Suprapubic skin (tissue), 4 donors: Measurements from ENCODE around the gene WDR27.

Experiments used
- CTCF ChIP-seq, 2 donors: fragments of 200-600 bp in 1 of 2; fragments of 450-650 bp in 1 of 2; sonication (generic) in 1 of 2; IDR thresholded peaks; one replicate each; pipeline ENCODE4 v1.5.1; 2016 to 2019; ENCODE audit warnings: antibody characterized with exemption in 2 of 2, mild to moderate bottlenecking in 1 of 2, moderate library complexity in 1 of 2
- POLR2A ChIP-seq, 2 donors: fragments of 450-650 bp; IDR thresholded peaks; one replicate each; pipeline ENCODE4 v1.6.1; 2017; ENCODE audit warnings: antibody characterized with exemption in 2 of 2, mild to moderate bottlenecking in 2 of 2, moderate library complexity in 2 of 2
- POLR2AphosphoS5 ChIP-seq, 3 donors: sonication (generic); formaldehyde crosslinking; IDR thresholded peaks; one replicate each; pipeline ENCODE4 v1.6.1; 2017; ENCODE audit warnings: antibody characterized with exemption in 3 of 3

- TF ChIP-seq POLR2A (IDR thresholded peaks at IDR 0.05) (no peak), CTCF (IDR thresholded peaks at IDR 0.05) (no peak), POLR2AphosphoS5 (IDR thresholded peaks at IDR 0.05) (no peak)
Measured at GRCh38 chr6:169557887-169558286, 143.9 kb downstream of the WDR27 start.
